Panc1 (cell line): ENCODE results near the gene ADA.

Source experiments
- CTCF ChIP-seq: fragments of 450-650 bp; IDR thresholded peaks from 2 replicates; pipeline ENCODE4 v1.5.1; 2017; ENCODE audit warnings: mild to moderate bottlenecking
- POLR2AphosphoS5 ChIP-seq: IDR thresholded peaks from 2 replicates; pipeline ENCODE4 v1.6.1; 2012; ENCODE audit warnings: mild to moderate bottlenecking, low read depth, low read length, moderate library complexity
- REST ChIP-seq, 2 experiments: IDR thresholded peaks; 2 replicates each; pipeline ENCODE4 v1.6.1; 2011 to 2012; ENCODE audit warnings: low read depth in 2 of 2, control low read depth in 1 of 2, low read length in 1 of 2, mild to moderate bottlenecking in 1 of 2, moderate library complexity in 1 of 2; ENCODE audit not compliant: insufficient read depth in 1 of 2
- SIN3A ChIP-seq: IDR thresholded peaks from 2 replicates; pipeline ENCODE4 v1.6.1; 2012; ENCODE audit warnings: low read depth, mild to moderate bottlenecking, low read length, moderate library complexity, borderline replicate concordance; ENCODE audit not compliant: insufficient read depth

- TF ChIP-seq CTCF: no peak
- no peak for TF ChIP-seq POLR2AphosphoS5
- no peak for TF ChIP-seq SIN3A
- TF ChIP-seq REST (IDR thresholded peaks at IDR 0.05; ENCODE audit: insufficient read depth in 1 of 2, low read depth in 2 of 2, low read length in 1 of 2): no peak
Observed at GRCh38 chr20:44659931-44660330, 8.4 kb upstream of the ADA start.
